NT2/D1 (cell line): ENCODE measurements around the gene MAPK10.

Experiments used
- DNase-seq: peaks from one replicate; pipeline ENCODE4 v3.0.0-alpha.2; 2011; ENCODE audit warnings: low read depth, low spot score
- H3K27me3 ChIP-seq: 2 replicates; pipeline ENCODE4 v1.6.0; 2011; ENCODE audit warnings: mild to moderate bottlenecking; ENCODE audit not compliant: insufficient read length, insufficient read depth
- H3K36me3 ChIP-seq: 2 replicates; pipeline ENCODE4 v1.6.1; 2011; ENCODE audit warnings: mild to moderate bottlenecking, low read length, mixed read lengths; ENCODE audit not compliant: insufficient read depth, insufficient read length
- H3K4me1 ChIP-seq: 2 replicates; pipeline ENCODE4 v1.5.1; 2011; ENCODE audit not compliant: insufficient read depth, insufficient read length
- H3K4me3 ChIP-seq: 2 replicates; pipeline ENCODE4 v1.5.1; 2011; ENCODE audit warnings: low read depth; ENCODE audit not compliant: insufficient read length
- H3K9ac ChIP-seq: 2 replicates; pipeline ENCODE4 v1.6.0; 2011; ENCODE audit warnings: low read depth; ENCODE audit not compliant: insufficient read length
- H3K9me3 ChIP-seq: 2 replicates; pipeline ENCODE4 v1.5.1; 2011; ENCODE audit warnings: mild to moderate bottlenecking, low read length; ENCODE audit not compliant: insufficient read depth
- SUZ12 ChIP-seq: IDR thresholded peaks from 2 replicates; pipeline ENCODE4 v1.6.1; 2011; ENCODE audit not compliant: insufficient read length, insufficient read depth; ENCODE audit errors: extremely low read depth
- YY1 ChIP-seq: IDR thresholded peaks from 2 replicates; pipeline ENCODE4 v1.6.1; 2011; ENCODE audit not compliant: insufficient read length, insufficient read depth
- ZNF274 ChIP-seq: IDR thresholded peaks from 2 replicates; pipeline ENCODE4 v1.6.1; 2011; ENCODE audit warnings: mild to moderate bottlenecking, low read depth, low read length

MAPK10 gene

DNA sequence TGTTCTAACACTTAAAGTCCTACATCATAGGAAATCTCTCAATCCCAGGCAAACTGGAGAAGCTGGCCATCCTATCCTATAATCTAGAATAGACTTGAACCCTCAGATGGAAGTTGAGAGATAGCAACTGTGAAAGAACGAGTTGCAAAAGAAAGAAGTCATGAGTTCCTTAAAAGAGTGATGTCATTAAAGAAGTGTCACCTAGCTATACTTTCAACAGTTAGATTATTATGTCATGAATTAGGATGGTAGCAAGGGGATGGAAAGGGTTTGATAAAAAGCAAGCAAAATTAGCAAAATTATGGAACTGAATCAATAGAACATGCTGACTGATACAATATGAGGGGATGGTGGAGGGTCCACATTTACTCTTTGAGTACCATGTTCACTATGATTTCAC, 7.1 kb upstream of the MAPK10 start:
- Histone ChIP-seq H3K9me3 (no peaks in the 10 kb centered on the region), H3K9ac (no peak overlapping the region), H3K36me3 (no peaks in the 10 kb centered on the region), H3K27me3 (no peaks in the 10 kb centered on the region), H3K4me3 (no peak overlapping the region), H3K4me1 (no peaks in the 10 kb centered on the region)
- no peak for DNase-seq
- TF ChIP-seq ZNF274 (no peak), SUZ12 (no peak), YY1 (no peak)

DNA sequence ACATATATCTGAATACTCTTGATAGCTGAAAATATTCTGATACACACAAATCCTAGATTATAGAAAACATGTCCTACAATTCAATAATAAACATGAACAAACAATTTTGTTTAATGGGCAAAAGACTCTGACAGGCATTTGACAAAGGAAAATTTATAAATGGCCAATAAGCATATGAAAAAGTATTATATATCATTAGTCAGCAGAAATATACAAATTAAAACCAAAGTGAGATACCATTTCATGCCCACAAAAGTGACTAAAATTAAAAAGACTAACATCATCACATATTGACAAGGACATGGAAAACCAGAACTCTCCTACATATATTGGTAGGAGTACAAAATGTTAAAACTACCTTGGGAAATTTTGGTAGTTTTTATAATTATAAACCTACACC, 2.7 kb upstream of the MAPK10 start:
- Histone ChIP-seq H3K27me3 (no peaks in the 10 kb centered on the region), H3K36me3 (no peaks in the 10 kb centered on the region), H3K4me1 (no peaks in the 10 kb centered on the region), H3K9me3 (no peaks in the 10 kb centered on the region), H3K4me3 (no peak overlapping the region), H3K9ac (no peak overlapping the region)
- no peak for TF ChIP-seq SUZ12
- TF ChIP-seq YY1 = no peak
- TF ChIP-seq ZNF274 = no peak
- no peak for DNase-seq

DNA sequence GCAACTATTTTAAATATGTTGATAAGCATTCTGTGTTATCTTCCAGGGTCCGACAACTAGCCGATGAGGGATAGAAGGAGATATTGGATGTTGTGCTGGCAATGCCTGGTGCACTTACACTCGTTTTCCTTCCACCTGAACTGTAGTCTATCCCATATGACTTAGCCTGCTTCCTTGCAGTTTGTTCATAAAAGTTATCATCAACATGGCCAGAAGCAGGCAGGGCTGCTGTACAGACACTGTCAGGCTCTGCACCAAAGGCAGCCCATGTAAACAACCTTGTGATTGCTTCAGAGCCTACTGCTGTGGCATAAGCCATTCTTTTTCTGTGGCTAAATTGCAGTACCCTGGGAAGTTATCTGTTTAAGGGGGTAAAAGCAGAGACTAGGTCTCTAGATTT, 1.6 kb downstream of the MAPK10 start:
- TF ChIP-seq YY1 (no peak), ZNF274 (no peak), SUZ12 (no peak)
- H3K27me3 ChIP-seq = no peaks in the 10 kb centered on the region
- H3K9ac ChIP-seq = no peak overlapping the region
- H3K9me3 ChIP-seq = no peaks in the 10 kb centered on the region
- H3K4me3 ChIP-seq = no peak overlapping the region
- H3K4me1 ChIP-seq = no peaks in the 10 kb centered on the region
- H3K36me3 ChIP-seq = no peaks in the 10 kb centered on the region
- DNase-seq = no peak

DNA sequence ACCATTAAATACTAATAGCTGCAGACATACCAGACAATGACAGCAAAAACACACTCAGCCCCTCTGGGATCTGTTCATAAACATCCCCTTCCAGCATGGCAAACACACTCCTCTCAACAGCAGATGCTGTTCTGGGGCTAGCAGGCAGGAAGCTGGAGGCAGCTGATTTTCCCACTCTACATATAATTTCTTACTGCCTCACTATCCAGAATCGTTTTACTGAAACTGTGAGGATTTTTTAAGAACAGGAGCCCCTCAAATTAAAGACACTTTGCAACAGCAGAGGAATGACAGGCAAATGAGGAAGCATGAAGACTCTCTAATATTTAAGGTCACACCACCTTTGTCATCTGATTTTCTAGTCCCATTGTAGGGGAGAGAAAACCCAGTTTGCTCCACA, 2.2 kb downstream of the MAPK10 start:
- DNase-seq = no peak
- no peaks in the 10 kb centered on the region for H3K36me3 ChIP-seq
- no peaks in the 10 kb centered on the region for H3K27me3 ChIP-seq
- H3K9ac ChIP-seq = no peak overlapping the region
- H3K9me3 ChIP-seq = no peaks in the 10 kb centered on the region
- no peak overlapping the region for H3K4me3 ChIP-seq
- H3K4me1 ChIP-seq = no peaks in the 10 kb centered on the region
- TF ChIP-seq ZNF274 = no peak
- TF ChIP-seq SUZ12 = no peak
- TF ChIP-seq YY1 = no peak

DNA sequence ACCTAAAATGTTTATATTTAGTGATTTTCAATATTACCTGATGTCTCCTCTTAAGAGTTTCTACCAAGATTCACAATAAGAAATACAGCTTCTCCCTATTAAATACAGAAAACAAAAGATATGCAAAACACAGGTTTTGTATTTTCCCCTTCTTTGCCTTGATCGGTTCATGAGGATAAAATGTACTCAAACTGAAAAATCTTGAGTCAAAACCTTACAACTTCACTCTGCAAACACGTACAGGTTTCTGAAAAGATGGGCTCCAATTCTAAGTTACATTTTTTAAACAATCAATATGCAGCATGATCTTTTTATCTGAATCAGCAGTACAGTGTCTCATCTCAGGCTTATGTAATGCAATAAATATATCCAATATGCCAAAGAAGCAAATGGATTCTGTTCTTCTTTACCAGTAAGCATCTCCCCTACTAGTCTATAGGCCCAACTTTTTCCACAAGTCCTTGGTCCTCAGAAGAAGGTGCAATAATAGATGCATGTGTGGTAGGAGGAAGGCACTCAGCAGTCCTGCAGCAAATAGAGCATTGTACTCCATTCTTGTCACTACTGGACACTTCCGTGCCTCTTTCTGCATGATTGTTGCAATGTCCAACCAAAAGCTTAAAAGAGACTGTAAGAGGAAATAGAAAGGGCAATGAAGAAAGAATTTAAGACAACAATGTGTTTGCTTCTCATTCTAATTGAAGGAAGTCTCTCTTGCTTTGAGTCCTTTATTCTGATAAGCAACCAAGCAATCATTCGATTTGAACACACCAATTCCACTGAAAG, 3.2 kb downstream of the MAPK10 start:
- TF ChIP-seq SUZ12 = no peak
- TF ChIP-seq YY1 = no peak
- no peak for TF ChIP-seq ZNF274
- H3K4me1 ChIP-seq = no peaks in the 10 kb centered on the region
- no peak overlapping the region for H3K9ac ChIP-seq
- no peaks in the 10 kb centered on the region for H3K9me3 ChIP-seq
- no peak overlapping the region for H3K4me3 ChIP-seq
- H3K36me3 ChIP-seq = no peaks in the 10 kb centered on the region
- no peak for DNase-seq
- H3K27me3 ChIP-seq = no peaks in the 10 kb centered on the region

DNA sequence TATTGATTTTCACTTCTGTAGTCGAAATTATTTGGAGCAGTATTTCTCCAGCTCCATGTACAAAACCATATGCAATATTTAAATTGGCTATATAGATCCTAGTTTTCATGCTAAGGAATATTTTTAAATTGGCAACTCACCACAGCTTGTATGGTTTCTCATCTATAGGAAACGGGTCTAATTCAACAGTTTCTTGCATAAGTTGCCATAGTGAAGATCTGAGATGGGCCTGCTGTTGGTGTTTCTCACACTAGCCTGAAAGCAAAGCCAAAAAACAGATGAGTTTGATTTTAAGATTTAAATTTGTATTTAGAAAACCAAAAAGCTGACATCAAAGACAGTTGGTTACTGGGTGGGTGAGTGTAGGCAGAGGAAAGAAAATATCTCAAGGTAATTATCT, 5.5 kb downstream of the MAPK10 start:
- Histone ChIP-seq H3K27me3 (no peaks in the 10 kb centered on the region), H3K9me3 (no peaks in the 10 kb centered on the region), H3K36me3 (no peaks in the 10 kb centered on the region), H3K9ac (no peak overlapping the region), H3K4me3 (no peak overlapping the region), H3K4me1 (no peaks in the 10 kb centered on the region)
- TF ChIP-seq YY1 = no peak
- TF ChIP-seq ZNF274 = no peak
- no peak for TF ChIP-seq SUZ12
- no peak for DNase-seq

DNA sequence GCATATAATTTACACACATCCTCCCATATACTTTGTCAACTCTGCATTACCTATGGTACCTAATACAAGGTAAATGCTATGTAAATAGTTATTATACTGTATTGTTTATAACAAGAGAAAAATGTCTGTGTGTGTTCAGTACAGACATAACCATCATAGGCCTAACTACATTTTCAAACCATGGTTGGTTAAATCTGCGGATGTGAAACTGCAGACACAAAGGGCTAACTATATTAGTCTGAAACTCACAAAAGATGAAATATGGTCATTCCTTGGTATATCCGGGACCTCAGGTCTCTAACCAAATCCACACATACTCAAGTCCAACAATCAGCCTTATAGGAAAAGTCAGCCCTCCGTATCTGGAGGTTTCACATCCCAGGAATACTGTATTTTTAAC, 13.5 kb downstream of the MAPK10 start:
- Histone ChIP-seq H3K36me3 (no peaks in the 10 kb centered on the region), H3K9me3 (no peaks in the 10 kb centered on the region), H3K27me3 (no peaks in the 10 kb centered on the region), H3K9ac (no peak overlapping the region), H3K4me1 (no peaks in the 10 kb centered on the region), H3K4me3 (no peak overlapping the region)
- TF ChIP-seq SUZ12 (no peak), YY1 (no peak), ZNF274 (no peak)
- DNase-seq = no peak

DNA sequence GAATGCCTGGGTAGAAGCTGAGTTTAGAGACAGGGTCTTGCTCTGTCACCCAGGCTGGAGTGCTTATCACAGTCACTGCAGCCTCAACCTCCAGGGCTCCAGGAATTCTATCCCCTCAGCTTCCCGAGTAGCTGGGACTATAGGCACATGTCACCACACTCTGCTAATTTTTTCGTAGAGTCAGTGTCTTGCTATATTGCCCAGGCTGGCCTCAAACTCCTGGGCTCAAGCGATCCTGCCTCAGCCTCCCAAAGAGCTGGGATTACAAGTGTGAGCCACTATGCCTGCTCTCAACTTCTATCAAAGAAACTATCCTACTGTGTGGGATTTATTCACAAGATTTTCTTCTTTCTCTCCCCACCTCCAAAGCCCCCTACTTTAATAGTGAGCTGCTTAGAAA, 15.7 kb downstream of the MAPK10 start:
- no peaks in the 10 kb centered on the region; the same call in 1 of the 2 replicates for H3K9me3 ChIP-seq
- no peak for DNase-seq
- no peaks in the 10 kb centered on the region for H3K36me3 ChIP-seq
- no peak overlapping the region for H3K4me3 ChIP-seq
- H3K4me1 ChIP-seq = no peaks in the 10 kb centered on the region
- no peak for TF ChIP-seq YY1
- TF ChIP-seq SUZ12 = no peak
- no peak for TF ChIP-seq ZNF274
- H3K9ac ChIP-seq = no peak overlapping the region
- no peaks in the 10 kb centered on the region for H3K27me3 ChIP-seq
